ENCODE measurements around the gene HUS1.
"Not testable (repeated sequence)": the region's sequence is repeated elsewhere in the genome, so short reads cannot be mapped to it uniquely, and the experiment has no call there.

HUS1 gene

DNA sequence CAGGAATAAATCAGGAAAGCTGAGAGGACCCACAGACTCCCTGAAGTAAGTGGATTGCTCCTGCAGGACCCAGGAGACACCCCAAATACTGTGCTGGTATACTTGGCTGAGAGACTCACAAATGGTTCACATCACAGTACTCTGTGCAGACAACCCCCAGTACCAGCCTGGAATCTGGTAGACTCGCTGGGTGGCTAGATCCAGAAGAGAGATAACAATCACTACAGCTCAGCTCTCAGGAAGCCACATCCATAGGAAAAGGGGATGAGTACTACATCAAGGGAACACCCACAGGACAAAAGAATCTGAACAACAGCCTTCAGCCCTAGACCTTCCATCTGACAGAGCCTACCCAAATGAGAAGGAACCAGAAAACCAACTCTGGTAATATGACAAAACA, 62.9 kb downstream of the HUS1 start:
- DNase-seq = not testable (repeated sequence)

DNA sequence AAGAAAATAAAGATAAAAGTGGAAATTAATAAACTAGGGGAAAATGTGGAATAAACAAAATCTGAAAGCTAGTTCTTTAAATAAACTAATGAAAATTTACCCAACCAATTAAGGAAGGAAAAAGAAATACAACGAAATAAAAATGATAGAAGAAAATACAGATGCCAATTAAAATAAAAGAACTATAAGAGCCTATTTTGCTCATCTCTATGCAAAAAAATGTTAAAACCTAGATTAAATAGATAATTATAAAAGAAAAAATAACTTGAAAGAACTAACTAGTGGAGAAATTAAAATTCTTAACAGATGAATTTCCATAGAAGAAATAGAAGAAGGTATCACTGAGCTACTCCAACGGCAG, 63.8 kb downstream of the HUS1 start:
- no peak for DNase-seq

DNA sequence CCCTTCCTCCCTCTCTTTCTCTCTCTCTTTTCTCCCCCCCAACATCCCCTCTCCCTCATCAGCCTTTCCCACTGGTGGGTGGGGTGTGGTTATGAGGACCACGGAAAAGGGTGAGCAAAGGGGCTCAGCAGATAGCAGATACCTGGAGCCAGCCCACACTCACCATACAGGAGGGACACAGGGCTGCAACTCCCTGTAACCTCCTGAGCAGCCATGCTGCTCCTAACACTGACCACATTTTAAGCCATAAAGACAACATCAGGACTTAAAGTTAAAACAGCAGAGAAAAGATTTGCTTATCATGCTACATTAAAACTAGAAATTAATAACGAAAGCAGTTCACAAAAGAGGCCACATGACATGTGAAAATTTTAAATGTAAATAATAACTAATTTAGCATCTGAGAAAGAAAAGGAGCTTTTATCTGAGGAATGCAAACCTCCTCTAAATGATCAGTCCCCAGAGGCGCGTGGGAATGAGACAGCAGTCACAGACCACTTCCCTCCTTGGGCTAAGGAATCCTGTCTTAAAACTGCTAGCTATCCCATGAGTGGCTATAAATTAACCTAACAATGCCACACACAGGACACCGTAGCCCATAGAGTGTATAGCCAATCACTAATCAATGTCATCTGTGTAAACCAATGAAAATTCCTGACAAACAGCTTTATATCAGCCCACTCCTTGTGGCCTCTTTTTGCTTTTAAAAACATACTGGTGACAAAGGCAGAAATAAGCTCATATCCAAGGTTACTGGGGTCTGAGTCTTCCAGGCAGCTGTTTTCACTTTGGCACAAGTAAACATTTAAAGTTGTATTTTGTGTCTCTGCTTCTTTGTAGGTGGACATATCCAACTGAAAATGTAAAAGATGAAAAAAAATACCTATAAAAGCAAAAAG, 64.4 kb downstream of the HUS1 start:
- no peak for DNase-seq
